NAMALWA (cell line): Measurements from ENCODE around the gene ZNF443.
"Not testable (repeated sequence)": the region's sequence is repeated elsewhere in the genome, so short reads cannot be mapped to it uniquely, and the experiment has no call there.

Experiments
- DNase-seq: peaks from one replicate; pipeline ENCODE4 v3.0.0-alpha.2; 2015; ENCODE audit warnings: low spot score

ZNF443 gene

GRCh38 chr19:12417273-12417672 lies 23.5 kb downstream of the ZNF443 start:
- not testable (repeated sequence) for DNase-seq

GRCh38 chr19:12411893-12412292 lies 28.9 kb downstream of the ZNF443 start:
- DNase-seq: no peak

GRCh38 chr19:12400633-12401502 lies 40.0 kb downstream of the ZNF443 start, which contains the start of gene ZNF799:
Gene ZNF799, minus strand, starts transcription at chr19:12401271. Its CDS starts 201 bp downstream, at chr19:12401070.
- peak; percentile 94 for DNase-seq

- DNase-seq: peak; percentile 17
Measured at GRCh38 chr19:12399901-12400632, 40.8 kb downstream of the ZNF443 start.

- DNase-seq: not testable (repeated sequence)
Measured at GRCh38 chr19:12391148-12391547, 49.7 kb downstream of the ZNF443 start.

GRCh38 chr19:12386365-12386764 lies 54.5 kb downstream of the ZNF443 start:
- DNase-seq: not testable (repeated sequence)

GRCh38 chr19:12380444-12380737 lies 60.4 kb downstream of the ZNF443 start:
- DNase-seq: no peak

- DNase-seq: no peak
Measured at GRCh38 chr19:12379732-12380443, 60.9 kb downstream of the ZNF443 start.
